GM12878 (cell line): ENCODE measurements around the gene IL1RAP.

Source experiments
- ATF2 ChIP-seq: IDR thresholded peaks from 2 replicates; pipeline ENCODE4 v1.6.1; 2012; ENCODE audit warnings: low read length, inconsistent platforms
- BRCA1 ChIP-seq: IDR thresholded peaks from 2 replicates; pipeline ENCODE4 v1.6.1; 2011; ENCODE audit warnings: low read depth, low read length, improper control_type of control experiment
- CTCF ChIP-seq, 3 experiments: IDR thresholded peaks in 2 of 3; conservative IDR thresholded peaks in 1 of 3; 2 replicates each; pipeline ENCODE4 v1.5.1; 2011; ENCODE audit warnings: low read depth in 3 of 3, low read length in 3 of 3, mild to moderate bottlenecking in 3 of 3, control low read depth in 2 of 3, moderate library complexity in 2 of 3, inconsistent platforms in 1 of 3, mixed read lengths in 1 of 3; ENCODE audit not compliant: control insufficient read depth in 2 of 3, insufficient read depth in 1 of 3; ENCODE audit errors: extremely low read depth in 1 of 3
- EP300 ChIP-seq, 2 experiments: fragments of 150-350 bp in 1 of 2; IDR thresholded peaks; 2 replicates each; pipeline ENCODE4 v1.6.1; 2011 to 2012; ENCODE audit warnings: low read depth in 2 of 2, low read length in 2 of 2, borderline replicate concordance in 1 of 2, improper control_type of control experiment in 1 of 2, inconsistent platforms in 1 of 2; ENCODE audit not compliant: control insufficient read depth in 1 of 2
- FOS ChIP-seq: IDR thresholded peaks from 3 replicates; pipeline ENCODE4 v1.6.1; 2011; ENCODE audit warnings: borderline replicate concordance; ENCODE audit not compliant: insufficient read length; ENCODE audit errors: extremely low read depth
- MTA3 ChIP-seq: IDR thresholded peaks from 2 replicates; pipeline ENCODE4 v1.6.1; 2012; ENCODE audit warnings: low read length, inconsistent platforms, borderline replicate concordance
- POLR2A ChIP-seq: IDR thresholded peaks from 2 replicates; pipeline ENCODE4 v1.6.1; 2011; ENCODE audit warnings: low read depth, mild to moderate bottlenecking, low read length
- RAD51 ChIP-seq: fragments of 450-650 bp; IDR thresholded peaks from 2 replicates; pipeline ENCODE4 v1.6.1; 2016; ENCODE audit warnings: moderate library complexity, mild to moderate bottlenecking, inconsistent platforms
- SP1 ChIP-seq: IDR thresholded peaks from one replicate; pipeline ENCODE4 v1.6.1; 2011; ENCODE audit warnings: low read depth, low read length
- SPI1 ChIP-seq: IDR thresholded peaks from 2 replicates; pipeline ENCODE4 v1.6.1; 2011; ENCODE audit warnings: low read depth, mild to moderate bottlenecking, low read length, moderate library complexity, borderline replicate concordance; ENCODE audit not compliant: insufficient read depth
- TAF1 ChIP-seq: IDR thresholded peaks from 2 replicates; pipeline ENCODE4 v1.6.1; 2011; ENCODE audit warnings: mild to moderate bottlenecking, low read depth, low read length, borderline replicate concordance
- TCF7 ChIP-seq: IDR thresholded peaks from 2 replicates; pipeline ENCODE4 v1.6.1; 2014; ENCODE audit warnings: antibody characterized with exemption, borderline replicate concordance
- WRNIP1 ChIP-seq: IDR thresholded peaks from 2 replicates; pipeline ENCODE4 v1.6.1; 2011; ENCODE audit warnings: low read depth, low read length, improper control_type of control experiment, borderline replicate concordance

- TF ChIP-seq TAF1 (no peak), CTCF (IDR thresholded peaks at IDR 0.05 in 2 of 3, conservative IDR thresholded peaks at IDR 0.05 in 1 of 3; ENCODE audit: control insufficient read depth in 2 of 3, extremely low read depth in 1 of 3, insufficient read depth in 1 of 3, low read depth in 3 of 3, low read length in 3 of 3) (no peak), SPI1 (no peak), WRNIP1 (no peak), TCF7 (no peak), ATF2 (no peak), POLR2A (no peak), EP300 (IDR thresholded peaks at IDR 0.05; ENCODE audit: borderline replicate concordance in 1 of 2, control insufficient read depth in 1 of 2, low read depth in 2 of 2, low read length in 2 of 2) (no peak), RAD51 (no peak), MTA3 (no peak), BRCA1 (no peak), FOS (no peak), SP1 (no peak)
Observed at GRCh38 chr3:190680691-190681090, 166.8 kb downstream of the IL1RAP start.
